ENCODE measurements around the gene SELL.
"Not testable (repeated sequence)": the region's sequence is repeated elsewhere in the genome, so short reads cannot be mapped to it uniquely, and the experiment has no call there.

The SELL gene

DNA sequence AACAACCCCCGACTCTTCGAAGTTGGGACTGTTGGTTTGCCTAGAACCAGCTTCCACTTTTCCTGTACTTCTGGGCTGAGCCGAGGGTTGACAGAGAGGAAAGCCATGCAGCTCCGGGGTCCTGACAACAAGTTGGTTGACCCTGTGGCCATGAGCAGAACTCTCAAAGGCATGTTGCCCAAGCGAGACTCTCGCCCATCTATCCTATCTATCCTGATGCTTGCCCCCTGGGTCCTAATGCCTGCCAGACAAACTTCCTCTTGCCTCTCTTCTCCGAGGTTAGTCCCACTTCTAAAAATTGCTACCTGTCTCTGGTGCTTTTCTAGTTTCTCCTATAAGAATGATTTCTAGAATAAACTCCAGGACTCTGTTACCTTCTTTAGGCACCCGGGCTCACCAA is 48.7 kb downstream of the SELL start:
- not testable (repeated sequence) for DNase-seq

DNA sequence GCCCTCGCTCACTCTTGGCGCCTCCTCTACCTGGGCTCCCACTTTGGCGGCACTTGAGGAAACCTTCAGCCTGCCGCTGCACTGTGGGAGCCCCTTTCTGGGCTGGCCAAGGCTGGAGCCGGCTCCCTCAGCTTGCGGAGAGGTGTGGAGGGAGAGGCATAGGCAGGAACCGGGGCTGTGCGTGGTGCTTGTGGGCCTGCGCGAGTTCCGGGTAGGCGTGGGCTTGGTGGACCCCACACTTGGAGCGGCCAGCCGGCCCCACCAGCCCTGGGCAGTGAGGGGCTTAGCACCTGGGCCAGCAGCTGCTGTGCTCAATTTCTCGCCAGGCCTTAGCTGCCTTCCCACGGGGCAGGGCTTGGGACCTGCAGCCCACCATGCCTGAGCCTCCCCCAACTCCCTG is 50.4 kb downstream of the SELL start:
- not testable (repeated sequence) for DNase-seq

DNA sequence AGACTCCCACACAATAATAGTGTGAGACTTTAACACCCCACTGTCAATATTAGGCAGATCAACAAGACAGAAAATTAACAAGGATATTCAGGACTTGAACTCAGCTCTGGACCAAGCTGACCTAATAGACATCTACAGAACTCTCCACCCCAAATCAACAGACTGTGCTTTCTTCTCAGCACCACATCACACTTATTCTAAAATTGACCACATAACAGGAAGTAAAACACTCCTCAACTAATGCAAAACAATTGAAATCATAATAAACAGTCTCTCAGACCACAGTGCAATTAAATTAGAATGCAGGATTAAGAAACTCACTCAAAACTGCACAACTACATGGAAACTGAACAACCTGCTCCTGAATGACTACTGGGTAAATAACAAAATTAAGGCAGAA is 52.6 kb downstream of the SELL start:
- not testable (repeated sequence) for DNase-seq

DNA sequence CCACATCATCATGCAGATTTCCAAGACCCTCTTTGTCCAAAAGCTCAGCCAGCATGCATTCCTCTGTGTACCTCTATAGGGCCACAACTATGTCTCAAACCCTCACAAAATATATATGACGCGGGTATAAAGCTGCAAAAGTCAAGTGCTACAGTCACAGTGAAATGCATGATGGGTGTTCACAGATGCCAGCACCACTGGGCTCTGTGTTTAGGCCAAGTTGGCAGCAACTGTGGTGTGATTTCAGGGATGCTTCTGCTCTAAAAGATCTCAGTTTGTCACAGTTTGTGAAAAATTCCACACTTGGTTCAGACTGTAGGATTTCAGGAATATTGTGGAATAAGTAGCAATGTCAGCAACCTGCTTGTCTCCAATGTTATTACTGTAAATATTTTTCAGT is 57.5 kb downstream of the SELL start:
- no peak for DNase-seq

DNA sequence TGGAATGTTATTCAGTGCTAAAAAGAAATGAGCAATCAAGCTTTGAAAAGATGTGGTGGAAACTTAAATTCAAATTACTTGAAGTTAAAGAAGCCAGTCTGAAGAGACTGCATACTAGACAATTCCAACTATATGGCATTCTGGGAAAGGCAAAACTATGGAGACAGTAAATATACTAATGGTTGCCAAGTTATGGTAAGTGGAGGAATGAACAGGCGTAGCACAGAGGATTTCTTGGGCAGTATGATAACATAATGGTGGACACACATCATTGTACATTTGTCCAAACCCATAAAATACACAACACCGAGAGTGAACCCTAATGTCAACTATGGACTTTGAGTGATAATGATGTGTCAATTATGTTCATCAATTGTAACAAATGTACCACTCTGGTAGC is 60.4 kb downstream of the SELL start:
- no peak for DNase-seq

DNA sequence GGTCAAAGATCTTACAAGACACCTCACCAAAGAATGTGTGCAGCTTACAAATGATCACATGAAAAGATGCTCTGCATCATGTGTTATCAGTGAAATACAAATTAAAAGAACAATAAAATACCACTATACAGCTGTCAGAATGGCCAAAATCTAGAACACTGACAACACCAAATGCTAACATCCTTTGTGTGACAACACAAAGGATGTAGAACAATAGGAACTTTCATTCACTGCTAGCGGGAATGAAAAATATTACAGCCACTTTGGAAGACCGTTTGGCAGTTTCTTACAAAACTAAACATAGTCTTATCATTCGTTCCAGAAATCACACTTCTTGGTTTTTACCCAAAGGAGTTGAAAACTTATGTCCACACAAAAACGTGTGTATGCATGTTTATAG is 60.9 kb downstream of the SELL start:
- no peak for DNase-seq

DNA sequence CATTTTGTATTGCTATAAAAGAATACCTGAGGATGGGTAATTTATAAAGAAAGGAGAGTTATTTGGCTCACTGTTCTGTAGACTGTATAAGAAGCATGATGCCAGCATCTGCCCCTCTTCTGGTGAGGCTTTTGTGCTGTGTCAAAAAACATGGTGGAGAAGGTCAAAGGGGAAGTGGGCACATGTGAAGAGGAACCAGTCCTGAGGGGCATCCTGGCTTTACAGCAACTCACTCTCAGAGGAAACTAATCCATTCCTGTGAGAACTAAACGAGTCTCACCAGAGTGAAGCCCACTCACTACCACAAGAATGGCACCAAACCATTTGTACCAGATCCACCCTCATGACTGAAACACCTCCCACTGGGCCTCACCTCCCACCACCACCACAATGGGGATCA is 62.7 kb downstream of the SELL start:
- DNase-seq = no peak

DNA sequence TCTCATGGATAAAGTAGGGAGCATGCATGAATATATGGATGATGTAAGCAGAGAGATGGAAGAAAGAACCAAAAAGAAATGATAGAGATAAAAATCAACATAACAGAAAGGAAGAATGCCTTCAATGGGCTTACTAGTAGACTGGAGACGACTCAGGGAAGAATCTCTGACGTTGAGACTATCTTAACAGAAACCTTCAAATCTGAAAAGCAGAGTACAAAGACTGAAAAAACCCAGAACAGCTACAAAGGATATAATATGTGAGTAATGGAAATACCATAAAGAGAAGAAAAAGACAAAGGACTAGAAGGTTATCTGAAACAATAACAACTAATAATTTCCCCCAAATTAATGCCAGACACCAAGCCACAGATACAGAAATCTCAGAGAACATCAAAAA is 63.2 kb downstream of the SELL start:
- no peak for DNase-seq

DNA sequence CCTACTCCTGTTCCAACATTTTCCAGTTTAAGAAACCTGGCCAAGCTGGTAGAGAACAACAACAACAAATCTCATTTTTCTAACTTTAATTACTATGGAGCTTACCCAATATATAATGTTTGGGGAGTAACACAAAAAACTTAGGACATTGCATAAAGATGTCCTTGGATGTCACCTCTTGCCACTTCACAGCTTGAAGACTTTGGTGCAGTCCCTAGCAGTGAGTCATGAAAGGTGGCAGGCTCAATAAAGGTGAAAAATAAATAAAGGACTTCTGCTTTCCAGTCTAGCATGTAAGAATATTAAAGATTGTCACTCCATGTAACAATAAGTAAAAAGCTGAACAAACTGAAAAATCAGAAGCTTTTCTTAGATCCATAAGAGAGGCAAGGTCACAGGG is 63.9 kb downstream of the SELL start:
- no peak for DNase-seq

DNA sequence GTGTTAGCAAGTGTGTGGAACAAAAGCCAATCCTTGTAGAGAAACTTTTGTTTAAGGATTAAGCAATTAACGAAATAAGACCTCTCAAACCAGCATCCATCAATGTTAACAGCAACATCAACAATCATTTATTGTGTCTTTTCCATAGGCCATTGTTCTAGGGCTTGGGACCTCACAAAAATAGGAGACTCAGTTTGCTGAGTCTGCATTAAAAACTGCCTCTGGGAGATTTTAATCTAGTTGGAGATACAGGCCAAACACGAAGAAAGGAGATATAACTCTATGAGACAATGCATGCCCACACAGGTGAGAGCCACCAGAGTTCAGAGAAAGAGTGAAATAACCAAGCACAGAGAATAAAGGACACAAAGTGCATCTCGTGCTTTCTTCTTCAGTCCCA is 67.1 kb downstream of the SELL start:
- DNase-seq = no peak
